Transverse colon (tissue), 4 donors: ENCODE data around the gene CRELD2. TPM values are rescaled to one million over a fixed set of nuclear protein-coding genes. Genes with fewer than 3 reads are reported as not detected.

Experiments used
- DNase-seq: peaks from one replicate; pipeline ENCODE4 v3.0.0-alpha.2; 2019
- H3K27ac ChIP-seq, 4 donors: fragments of 200-600 bp; sonication (generic); 2 replicates each; pipeline ENCODE4 v1.5.1; 2016 to 2018; ENCODE audit warnings: inconsistent platforms in 4 of 4
- H3K27me3 ChIP-seq: fragments of 200-600 bp; sonication (generic); 2 replicates; pipeline ENCODE4 v1.5.1; 2017; ENCODE audit warnings: inconsistent platforms
- H3K36me3 ChIP-seq, 4 donors: fragments of 200-600 bp; sonication (generic); 2 replicates each; pipeline ENCODE4 v1.5.1; 2017 to 2019; ENCODE audit warnings: inconsistent platforms in 4 of 4
- H3K4me1 ChIP-seq, 4 donors: fragments of 200-600 bp; sonication (generic); 2 replicates each; pipeline ENCODE4 v1.5.1; 2017 to 2020; ENCODE audit warnings: inconsistent platforms in 4 of 4
- H3K4me3 ChIP-seq, 4 donors: fragments of 200-600 bp; sonication (generic); 1 replicate in 1 of 4; 2 replicates in 3 of 4; pipeline versions ENCODE4 v1.5.1 to v1.6.1; 2017 to 2019; ENCODE audit warnings: inconsistent platforms in 4 of 4
- H3K9me3 ChIP-seq, 2 donors: fragments of 200-600 bp; sonication (generic); 2 replicates each; pipeline ENCODE4 v1.5.1; 2017 to 2019; ENCODE audit warnings: inconsistent platforms in 2 of 2
- CTCF ChIP-seq, 5 experiments: fragments of 200-600 bp in 3 of 5; fragments of 450-650 bp in 2 of 5; sonication (generic) in 3 of 5; IDR thresholded peaks; 1 replicate in 2 of 5; 2 replicates in 3 of 5; pipeline ENCODE4 v1.5.1; 2016 to 2017; ENCODE audit warnings: antibody characterized with exemption in 5 of 5, inconsistent platforms in 3 of 5, mild to moderate bottlenecking in 2 of 5, moderate library complexity in 1 of 5
- EP300 ChIP-seq: sonication (generic); formaldehyde crosslinking; IDR thresholded peaks from one replicate; pipeline ENCODE4 v1.6.1; 2017; ENCODE audit warnings: antibody characterized with exemption, low read depth
- POLR2A ChIP-seq: fragments of 450-650 bp; IDR thresholded peaks from one replicate; pipeline ENCODE4 v1.6.1; 2016; ENCODE audit warnings: antibody characterized with exemption, mild to moderate bottlenecking, moderate library complexity
- POLR2AphosphoS5 ChIP-seq, 3 donors: sonication (generic); formaldehyde crosslinking; IDR thresholded peaks; one replicate each; pipeline ENCODE4 v1.6.1; 2016; ENCODE audit warnings: antibody characterized with exemption in 3 of 3
- WGBS, 2 donors: methylation state at CpG; one replicate each; pipeline ENCODE4 v1.1.5; 2018; ENCODE audit warnings: low coverage in 1 of 2; 5-methylcytosine and 5-hydroxymethylcytosine counted together
- in situ Hi-C, 4 donors: fragments of 200-750 bp; cut with MboI; loops; one replicate each; pipeline versions ENCODE4 v1.15.0 to v1.15.1; 2017; ENCODE audit warnings: low sequenced_read_pairs in 3 of 4, low pct_ligation_motif_present in 1 of 4, low pct_unique_long_range_greater_than_20kb in 1 of 4
- intact Hi-C: fragments of 100-400 bp; cut with DNase I; formaldehyde crosslinking; loops from one replicate; pipeline ENCODE4 v1.15.1; 2023; ENCODE audit warnings: low total_unique reads
- total RNA-seq, 4 donors: library from RNA; depleted of rRNA; stranded (reverse); fragments of >200 nt; gene quantifications; one replicate each; pipeline ENCODE4 v1.1.0, GENCODE V29; 2016

Gene CRELD2
- 10 to 100 TPM; 31.0 to 37.9 (median 36.4) TPM for total RNA-seq

GRCh38 chr22:49917974-49918910 is at the start of gene CRELD2, which contains the start of gene ALG12:
TSS of gene CRELD2 (plus strand) at chr22:49918634. CDS start at chr22:49918770, 136 bp downstream.
TSS of gene ALG12 (minus strand) at chr22:49918438. CDS start at chr22:49913765, 4,673 bp downstream.
- Histone ChIP-seq H3K9me3 (no peaks in the 10 kb centered on the region), H3K36me3 (peaks cover 0 to 4% (median 1%) of the 10 kb centered on the region in 4 donors), H3K4me3 (peak within 1 kb of the TSS; percentile 69 to 89 (median 76)), H3K4me1 (peaks cover 12 to 23% (median 19%) of the 10 kb centered on the region in 4 donors), H3K27me3 (no peaks in the 10 kb centered on the region), H3K27ac (peak within 1 kb of the TSS; percentile 94 to 97 (median 95))
- TF ChIP-seq POLR2A, result peak; percentile 63
- TF ChIP-seq POLR2AphosphoS5 (IDR thresholded peaks at IDR 0.05), result peak in 2 of 3 donors; percentile 57 to 71
- TF ChIP-seq EP300, result no peak
- TF ChIP-seq CTCF (IDR thresholded peaks at IDR 0.05), result no peak
- in situ Hi-C loops, result loop anchor here in 1 of 4 donors (10.0 kb wide), 1 partner anchor 143 kb away; no protein-coding TSS in a partner anchor
- peak; percentile 98 for DNase-seq
- 1% methylated on average over 29 of the region's 103 CpGs; no CpG with 5 or more reads in 1 of the 2 donors for WGBS, 2 donors
- intact Hi-C loops, result no loop called here

- Histone ChIP-seq H3K9me3 (peaks cover 7 to 21% of the 10 kb centered on the region in 2 donors), H3K27ac (no peak overlapping the region), H3K36me3 (peaks cover 0 to 6% (median 0%) of the 10 kb centered on the region in 4 donors), H3K4me1 (no peaks in the 10 kb centered on the region), H3K4me3 (no peak overlapping the region), H3K27me3 (no peaks in the 10 kb centered on the region)
- WGBS, 2 donors, result 80 to 90% methylated on average over 5 to 17 of the region's 17 CpGs
- intact Hi-C loops, result no loop called here
- in situ Hi-C loops, result loop anchor here in 1 of 4 donors (25.0 kb wide), 1 partner anchor 93 kb away; the partner anchor contains the start of gene PIM3
- no peak for TF ChIP-seq POLR2AphosphoS5 (IDR thresholded peaks at IDR 0.05)
- TF ChIP-seq EP300, result no peak
- DNase-seq, result no peak
Measured at GRCh38 chr22:49869086-49869830, 49.2 kb upstream of the CRELD2 start.

- in situ Hi-C loops, result loop anchor here in 1 of 4 donors (25.0 kb wide), 1 partner anchor 92 kb away; the partner anchor contains the start of gene PIM3
- intact Hi-C loops, result no loop called here
- Histone ChIP-seq H3K9me3 (peaks cover 7 to 18% of the 10 kb centered on the region in 2 donors), H3K27me3 (no peaks in the 10 kb centered on the region), H3K4me1 (no peaks in the 10 kb centered on the region), H3K36me3 (peaks cover 0 to 6% (median 0%) of the 10 kb centered on the region in 4 donors), H3K27ac (no peak overlapping the region), H3K4me3 (no peak overlapping the region)
- no peak for TF ChIP-seq CTCF (IDR thresholded peaks at IDR 0.05)
- no peak for TF ChIP-seq EP300
- TF ChIP-seq POLR2A, result no peak
- whole genome bisulfite sequencing, 2 donors, result 93 to 96% methylated on average over 12 to 14 of the region's 14 CpGs
- no peak for DNase-seq
Measured at GRCh38 chr22:49869845-49870712, 48.4 kb upstream of the CRELD2 start.

GRCh38 chr22:49871482-49871881 is 47.0 kb upstream of the CRELD2 start:
- intact Hi-C loops (no loop called here), in situ Hi-C loops (loop anchor here in 1 of 4 donors (25.0 kb wide), 1 partner anchor 91 kb away; the partner anchor contains the start of gene PIM3)
- TF ChIP-seq POLR2AphosphoS5 (IDR thresholded peaks at IDR 0.05), result no peak
- TF ChIP-seq EP300, result no peak
- TF ChIP-seq CTCF (IDR thresholded peaks at IDR 0.05), result no peak
- TF ChIP-seq POLR2A, result no peak
- peaks cover 3 to 5% of the 10 kb centered on the region in 2 donors for H3K9me3 ChIP-seq
- 94 to 100% methylated on average over 4 of the region's 4 CpGs for WGBS, 2 donors
- H3K4me1 ChIP-seq, result no peaks in the 10 kb centered on the region
- peaks cover 0 to 6% (median 0%) of the 10 kb centered on the region in 4 donors for H3K36me3 ChIP-seq
- no peak for DNase-seq
- H3K4me3 ChIP-seq, result no peak overlapping the region
- H3K27ac ChIP-seq, result no peak overlapping the region
- no peaks in the 10 kb centered on the region for H3K27me3 ChIP-seq
